Adrenal gland (tissue), 12 donors: ENCODE measurements around the gene CA14. TPM values are rescaled to one million over a fixed set of nuclear protein-coding genes. Genes with fewer than 3 reads are reported as not detected.
A peak's percentile ranks its signal among the peaks of the same experiment; 100 is the strongest.

Source experiments
- DNase-seq, 7 donors: peaks; one replicate each; pipeline ENCODE4 v3.0.0-alpha.2; 2019 to 2020
- H3K27ac ChIP-seq, 5 donors: fragments of 200-600 bp; sonication (generic) in 4 of 5; 1 replicate in 3 of 5; 2 replicates in 2 of 5; pipeline versions ENCODE4 v1.5.1 to v1.8.0; 2016 to 2020; ENCODE audit warnings: mild to moderate bottlenecking in 1 of 5
- H3K27me3 ChIP-seq: fragments of 200-600 bp; 2 replicates; pipeline ENCODE4 v1.8.0; 2021
- H3K36me3 ChIP-seq, 2 donors: fragments of 200-600 bp; replicated peaks in 1 of 2; 1 replicate in 1 of 2; 2 replicates in 1 of 2; pipeline versions ENCODE4 v1.5.1 to v1.8.0; 2018 to 2022
- H3K4me1 ChIP-seq, 2 donors: fragments of 200-600 bp; replicated peaks in 1 of 2; 1 replicate in 1 of 2; 2 replicates in 1 of 2; pipeline versions ENCODE4 v1.5.1 to v1.8.0; 2018 to 2021
- H3K4me3 ChIP-seq, 4 donors: fragments of 200-600 bp; sonication (generic) in 3 of 4; one replicate each; pipeline ENCODE4 v1.5.1; 2016 to 2018
- H3K9me3 ChIP-seq, 3 donors: fragments of 200-600 bp; sonication (generic) in 1 of 3; replicated peaks in 1 of 3; 1 replicate in 2 of 3; 2 replicates in 1 of 3; pipeline versions ENCODE4 v1.5.1 to v1.8.0; 2016 to 2021
- POLR2A ChIP-seq, 2 donors: fragments of 450-650 bp; IDR thresholded peaks; one replicate each; pipeline ENCODE4 v1.6.1; 2017; ENCODE audit warnings: antibody characterized with exemption in 2 of 2, mild to moderate bottlenecking in 2 of 2, moderate library complexity in 1 of 2
- WGBS, 4 donors: extraction: QIAGEN DNeasy Blood & Tissue Kit in 2 of 4; methylation state at CpG; one replicate each; pipeline versions ENCODE4 v1.1.5 to v1.1.7; 2013 to 2017; 5-methylcytosine and 5-hydroxymethylcytosine counted together
- intact Hi-C, 2 donors: fragments of 100-400 bp; cut with DNase I; formaldehyde crosslinking; loops; one replicate each; pipeline versions ENCODE4 v1.14.1 to v1.15.0; 2022 to 2023
- polyA plus RNA-seq, 3 donors: library from polyadenylated mRNA; stranded (reverse); fragments of 200-250 nt in 2 of 3; fragments of 350-450 nt in 1 of 3; fragmentation: Illumina TruSeq in 1 of 3; extraction: RNeasy Lipid Tissue Mini Kit (QIAGEN cat#74804) in 1 of 3; gene quantifications; one replicate each; pipeline ENCODE4 v1.2.3, GENCODE V29; 2013 to 2014
- total RNA-seq, 9 donors: library from RNA; depleted of rRNA in 4 of 9; stranded (reverse); fragments of >200 nt in 4 of 9; fragments of 120-200 nt in 1 of 9; fragmentation: NEBNext Ultra II Directional in 1 of 9; extraction: Animal tissue kit (Norgen Biotek cat#: 25700) in 1 of 9; gene quantifications; one replicate each; pipeline versions ENCODE4 v1.1.0 to v1.2.4, GENCODE V29; 2013 to 2023
- TF ChIP-seq, protein P1 (sequence below), 6 experiments: fragments of 450-650 bp in 4 of 6; fragments of 200-600 bp in 2 of 6; sonication (generic) in 1 of 6; IDR thresholded peaks; 1 replicate in 5 of 6; 2 replicates in 1 of 6; pipeline versions ENCODE4 v1.5.1 to v1.8.0; 2016 to 2021; ENCODE audit warnings: antibody characterized with exemption in 6 of 6, mild to moderate bottlenecking in 2 of 6, moderate library complexity in 1 of 6
- donor health status: healthy with polysubstance abuse.
- donor health status: Bipolar disorder and iron deficiency.
- donor health status: DM: yes; HTN: yes; CAD: no.
- donor health status: DM: no; HTN: no; CAD: no.
- donor health status: DM: no; HTN: no; CAD: no.
- donor health status: DM: yes; HTN: yes; CAD: no.

The CA14 gene
- total and polyA plus RNA-seq, 12 donors, result 0.32 to 1.1 (median 0.63) TPM; not detected in 6

DNA sequence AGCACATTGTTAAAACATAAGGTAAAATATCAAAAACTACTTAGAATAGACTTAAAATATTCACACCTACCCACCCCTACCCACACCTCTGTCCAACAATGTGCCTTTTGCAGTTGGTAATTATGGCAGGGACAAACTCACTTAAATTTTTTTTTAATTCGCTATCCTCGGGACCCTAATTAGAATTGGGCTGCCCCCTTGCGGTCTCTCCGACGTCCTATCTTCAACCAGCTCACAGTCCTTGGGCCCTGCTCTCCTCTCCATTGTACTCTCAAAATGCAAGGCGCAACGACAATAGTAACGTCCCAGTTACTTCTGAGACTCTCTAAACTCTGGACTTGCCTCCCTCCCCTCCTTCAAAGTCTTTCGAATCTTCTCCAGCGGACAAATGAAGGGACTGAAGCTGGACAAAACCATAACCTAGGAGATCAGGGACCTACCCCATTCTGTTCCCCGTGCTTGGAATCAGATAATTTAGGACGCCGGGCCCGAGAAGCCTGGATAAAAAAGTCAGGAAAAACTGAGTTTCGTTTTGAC, 23.7 kb downstream of the CA14 start:
- peak; percentile 76 to 92 (median 86) for DNase-seq
- no peaks in the 10 kb centered on the region for H3K9me3 ChIP-seq
- peaks cover 12 to 15% of the 10 kb centered on the region in 2 donors for H3K4me1 ChIP-seq
- 1% methylated on average over 15 of the region's 15 CpGs for WGBS, 4 donors
- peaks cover 0 to 7% of the 10 kb centered on the region in 2 donors for H3K36me3 ChIP-seq
- peak overlapping the region; percentile 88 to 97 (median 93) for H3K27ac ChIP-seq
- H3K4me3 ChIP-seq, result peak overlapping the region in 3 of 4 donors; percentile 36 to 57 (median 56)
- TF ChIP-seq, protein P1, sequence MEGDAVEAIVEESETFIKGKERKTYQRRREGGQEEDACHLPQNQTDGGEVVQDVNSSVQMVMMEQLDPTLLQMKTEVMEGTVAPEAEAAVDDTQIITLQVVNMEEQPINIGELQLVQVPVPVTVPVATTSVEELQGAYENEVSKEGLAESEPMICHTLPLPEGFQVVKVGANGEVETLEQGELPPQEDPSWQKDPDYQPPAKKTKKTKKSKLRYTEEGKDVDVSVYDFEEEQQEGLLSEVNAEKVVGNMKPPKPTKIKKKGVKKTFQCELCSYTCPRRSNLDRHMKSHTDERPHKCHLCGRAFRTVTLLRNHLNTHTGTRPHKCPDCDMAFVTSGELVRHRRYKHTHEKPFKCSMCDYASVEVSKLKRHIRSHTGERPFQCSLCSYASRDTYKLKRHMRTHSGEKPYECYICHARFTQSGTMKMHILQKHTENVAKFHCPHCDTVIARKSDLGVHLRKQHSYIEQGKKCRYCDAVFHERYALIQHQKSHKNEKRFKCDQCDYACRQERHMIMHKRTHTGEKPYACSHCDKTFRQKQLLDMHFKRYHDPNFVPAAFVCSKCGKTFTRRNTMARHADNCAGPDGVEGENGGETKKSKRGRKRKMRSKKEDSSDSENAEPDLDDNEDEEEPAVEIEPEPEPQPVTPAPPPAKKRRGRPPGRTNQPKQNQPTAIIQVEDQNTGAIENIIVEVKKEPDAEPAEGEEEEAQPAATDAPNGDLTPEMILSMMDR (IDR thresholded peaks at IDR 0.05), result peak; percentile 55 to 93 (median 74)
- no peak for TF ChIP-seq POLR2A (IDR thresholded peaks at IDR 0.05)
- H3K27me3 ChIP-seq, result no peaks in the 10 kb centered on the region
- intact Hi-C loops, result no loop called here

DNA sequence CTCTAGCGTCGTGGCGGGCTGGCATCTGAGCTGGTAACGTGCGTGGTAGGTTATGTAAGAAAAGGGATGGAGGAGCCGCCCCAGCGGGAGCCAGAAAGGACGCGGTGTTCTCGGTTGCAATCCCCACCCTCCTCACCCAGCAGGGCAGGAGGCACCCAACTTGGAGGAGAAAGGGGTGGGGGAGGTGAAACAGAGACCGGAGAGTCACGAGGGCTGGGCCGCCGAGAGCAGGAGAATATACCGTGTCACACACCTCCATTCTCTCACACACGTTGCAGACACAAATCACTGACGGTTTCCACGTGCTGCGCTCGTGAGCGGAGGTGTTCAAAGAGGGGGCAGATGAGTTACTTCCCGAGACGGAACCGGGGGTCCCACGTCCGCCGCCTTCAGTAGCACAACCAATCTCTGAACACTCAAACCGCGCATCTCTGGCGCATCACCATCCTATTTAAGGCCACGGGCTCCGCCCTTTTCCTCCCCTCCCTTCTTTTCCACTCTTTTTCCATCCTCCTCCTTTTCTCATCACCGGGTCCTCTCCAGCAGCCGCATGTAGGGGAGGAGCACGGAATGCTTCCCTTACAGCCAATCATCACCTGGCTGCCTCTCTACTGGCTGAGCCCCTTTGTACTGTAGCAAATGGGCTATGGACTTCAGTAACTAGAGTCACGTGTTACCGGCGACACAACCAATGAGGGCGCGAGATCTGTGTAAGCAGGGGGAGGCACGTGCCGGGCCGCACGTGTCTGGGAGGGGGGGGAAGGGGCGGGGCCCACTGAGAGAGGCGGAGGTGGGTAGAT, 24.4 kb downstream of the CA14 start, which contains the start of gene CIART:
Gene CIART, plus strand, starts transcription at position 797 of the 800 bp plus-strand sequence. CDS start 714 bp downstream, outside the sequence.
- Histone ChIP-seq H3K9me3 (no peaks in the 10 kb centered on the region), H3K27me3 (no peaks in the 10 kb centered on the region), H3K4me1 (peaks cover 12 to 15% of the 10 kb centered on the region in 2 donors), H3K4me3 (peak within 1 kb of the TSS; percentile 13 to 69 (median 58)), H3K27ac (peak within 1 kb of the TSS; percentile 88 to 97 (median 93)), H3K36me3 (peaks cover 0 to 13% of the 10 kb centered on the region in 2 donors)
- intact Hi-C loops, result no loop called here
- TF ChIP-seq, protein P1 (IDR thresholded peaks at IDR 0.05), result no peak
- TF ChIP-seq POLR2A (IDR thresholded peaks at IDR 0.05), result peak; percentile 58 to 80
- 1% methylated on average over 38 to 46 of the region's 46 CpGs for WGBS, 4 donors
- peak; percentile 92 to 99 (median 99) for DNase-seq

DNA sequence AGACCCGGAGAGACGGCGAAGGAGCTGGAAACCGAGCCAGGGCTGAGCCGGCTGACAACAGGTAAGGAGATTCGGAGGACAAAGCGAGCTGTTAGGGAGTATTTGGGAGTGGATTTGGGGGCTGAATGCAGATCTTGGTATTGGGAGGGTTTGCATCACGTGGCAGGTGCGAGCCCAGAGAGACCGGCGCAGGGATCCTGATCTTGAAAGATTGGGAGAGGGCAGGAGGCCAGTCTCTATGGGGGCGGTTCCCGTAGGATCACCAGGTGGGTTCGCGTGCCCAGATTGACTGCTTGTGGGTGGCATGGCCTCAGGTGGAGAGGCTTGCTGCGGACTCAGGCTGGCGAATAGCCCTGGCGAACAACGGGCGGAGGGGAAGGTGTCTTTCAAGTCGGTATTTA, 25.0 kb downstream of the CA14 start:
- peaks cover 0 to 17% of the 10 kb centered on the region in 2 donors for H3K36me3 ChIP-seq
- no peaks in the 10 kb centered on the region for H3K27me3 ChIP-seq
- H3K4me3 ChIP-seq, result peak overlapping the region; percentile 13 to 69 (median 58)
- TF ChIP-seq, protein P1 (IDR thresholded peaks at IDR 0.05), result peak in 1 of 6 experiments; percentile 4
- TF ChIP-seq POLR2A (IDR thresholded peaks at IDR 0.05), result peak; percentile 67 to 84
- H3K9me3 ChIP-seq, result no peaks in the 10 kb centered on the region
- H3K4me1 ChIP-seq, result peaks cover 12 to 15% of the 10 kb centered on the region in 2 donors
- peak in 4 of 7 donors; percentile 77 to 86 (median 82) for DNase-seq
- intact Hi-C loops, result no loop called here
- WGBS, 4 donors, result 1 to 7% (median 5%) methylated on average over 17 to 21 of the region's 21 CpGs
- H3K27ac ChIP-seq, result peak overlapping the region in 4 of 5 donors; percentile 73 to 97 (median 91)

DNA sequence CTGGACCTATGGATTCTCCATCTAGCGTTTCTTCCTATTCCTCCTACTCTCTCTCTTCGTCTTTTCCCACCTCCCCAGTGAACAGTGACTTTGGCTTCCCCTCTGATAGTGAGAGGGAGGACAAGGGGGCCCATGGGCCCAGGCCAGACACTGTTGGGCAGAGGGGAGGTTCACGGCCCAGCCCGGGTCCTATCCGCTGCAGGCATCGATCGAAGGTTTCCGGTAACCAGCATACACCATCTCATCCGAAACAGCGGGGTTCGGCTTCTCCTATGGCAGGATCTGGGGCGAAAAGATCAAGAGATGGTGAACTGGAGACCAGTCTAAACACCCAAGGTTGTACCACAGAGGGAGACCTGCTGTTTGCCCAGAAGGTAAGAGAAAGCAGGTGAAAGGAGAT, 25.7 kb downstream of the CA14 start:
- H3K27ac ChIP-seq, result peak overlapping the region in 2 of 5 donors; percentile 89 to 93
- peak overlapping the region in 2 of 4 donors; percentile 57 to 69 for H3K4me3 ChIP-seq
- no peaks in the 10 kb centered on the region for H3K9me3 ChIP-seq
- no peak for DNase-seq
- no peaks in the 10 kb centered on the region for H3K27me3 ChIP-seq
- peaks cover 0 to 17% of the 10 kb centered on the region in 2 donors for H3K36me3 ChIP-seq
- intact Hi-C loops, result no loop called here
- 83 to 85% (median 84%) methylated on average over 10 to 12 of the region's 12 CpGs for WGBS, 4 donors
- H3K4me1 ChIP-seq, result peaks cover 12 to 15% of the 10 kb centered on the region in 2 donors
- TF ChIP-seq, protein P1 (IDR thresholded peaks at IDR 0.05), result no peak
- no peak for TF ChIP-seq POLR2A (IDR thresholded peaks at IDR 0.05)
